ENCODE measurements around the gene RAC3.

Gene RAC3

GRCh38 chr17:82018989-82019689 is 12.3 kb upstream of the RAC3 start:
- H3K27ac ChIP-seq (ENCODE audit: low read depth, low read length), result no peak overlapping the region
- H3K9me3 ChIP-seq (ENCODE audit: control insufficient read depth in 1 of 2, low read length in 2 of 2), result no peaks in the 10 kb centered on the region
- H3K27me3 ChIP-seq (ENCODE audit: control insufficient read depth in 1 of 2, insufficient read depth in 2 of 2, low read length in 2 of 2), result no peaks in the 10 kb centered on the region
- peaks cover 21 to 36% of the 10 kb centered on the region in 2 donors for H3K4me1 ChIP-seq (ENCODE audit: control insufficient read depth in 1 of 2, insufficient read depth in 2 of 2, low read length in 2 of 2)
- H3K4me3 ChIP-seq (ENCODE audit: low read depth in 1 of 2, low read length in 2 of 2), result no peak overlapping the region
- peaks cover 4 to 7% of the 10 kb centered on the region in 2 donors for H3K36me3 ChIP-seq (ENCODE audit: control insufficient read depth in 1 of 2, insufficient read depth in 2 of 2, low read length in 2 of 2)
- no peak overlapping the region for H3K9ac ChIP-seq (ENCODE audit: low read depth in 1 of 2, low read length in 2 of 2)

DNA sequence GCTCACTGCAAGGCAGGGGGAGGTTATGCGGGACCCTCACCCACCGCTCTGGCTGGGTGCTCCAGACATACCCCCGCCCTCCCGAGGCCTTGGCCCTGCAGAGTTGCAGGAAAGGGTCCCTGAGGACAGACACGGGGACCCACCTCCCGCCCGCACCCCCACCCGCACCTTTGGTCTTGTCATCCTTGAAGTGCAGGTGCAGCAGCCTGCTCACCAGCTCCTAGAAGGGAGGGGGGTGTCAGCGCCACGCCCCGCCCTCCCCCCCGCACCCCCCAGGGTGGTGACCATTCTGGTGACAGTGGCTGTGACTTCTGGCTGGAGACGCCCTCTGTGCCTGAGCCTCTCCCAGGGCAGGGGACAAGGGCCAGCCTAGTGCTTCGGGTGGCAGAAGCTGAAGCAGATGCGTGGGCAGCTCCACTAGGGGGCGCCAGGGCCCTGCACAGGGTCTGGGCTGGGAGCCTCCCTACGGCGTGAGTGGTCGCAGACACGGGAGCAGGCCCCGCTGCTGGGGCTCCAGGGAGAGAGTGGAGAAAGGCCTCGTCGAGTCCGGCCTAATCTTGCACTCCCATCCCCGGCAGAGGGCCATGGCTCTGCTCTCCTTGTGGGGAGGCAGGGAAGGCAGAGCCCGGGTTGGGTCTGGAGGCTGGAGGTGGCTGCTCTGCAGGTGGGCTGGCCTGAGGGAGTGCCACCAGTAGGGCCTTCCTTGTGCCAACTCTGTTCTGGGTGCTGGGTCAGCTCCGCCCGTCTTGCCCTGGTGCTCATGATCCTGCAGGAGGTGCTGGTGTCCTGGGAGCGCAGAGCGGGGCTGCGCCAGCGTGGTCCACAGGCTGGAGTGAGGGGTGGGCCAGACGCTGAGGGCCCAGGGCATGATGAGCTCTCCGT is 11.5 kb upstream of the RAC3 start:
- Histone ChIP-seq H3K9ac (ENCODE audit: low read depth in 1 of 2, low read length in 2 of 2) (no peak overlapping the region), H3K27ac (ENCODE audit: low read depth, low read length) (no peak overlapping the region), H3K9me3 (ENCODE audit: control insufficient read depth in 1 of 2, low read length in 2 of 2) (no peaks in the 10 kb centered on the region), H3K4me1 (ENCODE audit: control insufficient read depth in 1 of 2, insufficient read depth in 2 of 2, low read length in 2 of 2) (peaks cover 25 to 43% of the 10 kb centered on the region in 2 donors), H3K36me3 (ENCODE audit: control insufficient read depth in 1 of 2, insufficient read depth in 2 of 2, low read length in 2 of 2) (peaks cover 4 to 7% of the 10 kb centered on the region in 2 donors), H3K4me3 (ENCODE audit: low read depth in 1 of 2, low read length in 2 of 2) (no peak overlapping the region), H3K27me3 (ENCODE audit: control insufficient read depth in 1 of 2, insufficient read depth in 2 of 2, low read length in 2 of 2) (no peaks in the 10 kb centered on the region)

DNA sequence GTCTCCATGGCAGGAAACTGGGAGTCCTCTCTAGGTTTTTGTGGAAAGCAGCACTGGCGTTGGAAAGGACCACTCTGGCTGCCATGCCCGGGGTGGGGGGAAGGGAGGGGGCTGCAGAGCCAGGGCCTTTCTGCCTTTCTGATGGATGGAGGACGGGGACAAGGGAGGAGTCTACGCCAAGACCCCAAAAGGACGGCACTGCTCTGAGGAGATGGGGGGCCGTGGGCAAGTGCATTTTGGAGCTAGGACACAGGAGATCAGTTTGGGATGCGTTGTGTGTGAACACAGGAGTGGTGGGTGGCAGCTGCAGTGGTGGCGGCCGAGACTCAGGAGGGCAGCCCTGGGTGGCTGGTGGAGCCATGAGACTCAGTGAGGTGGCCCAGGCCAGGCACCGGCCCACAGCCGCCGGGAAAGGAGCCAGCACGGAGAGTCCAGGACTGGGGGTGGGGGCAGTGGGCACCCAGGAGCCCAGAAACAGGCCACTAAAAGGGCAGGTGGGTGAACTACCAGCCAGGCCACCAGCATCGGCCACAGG is 10.8 kb upstream of the RAC3 start:
- Histone ChIP-seq H3K4me1 (ENCODE audit: control insufficient read depth in 1 of 2, insufficient read depth in 2 of 2, low read length in 2 of 2) (peaks cover 25 to 44% of the 10 kb centered on the region in 2 donors), H3K27ac (ENCODE audit: low read depth, low read length) (no peak overlapping the region), H3K4me3 (ENCODE audit: low read depth in 1 of 2, low read length in 2 of 2) (peak overlapping the region in 1 of 2 donors; percentile 81), H3K27me3 (ENCODE audit: control insufficient read depth in 1 of 2, insufficient read depth in 2 of 2, low read length in 2 of 2) (no peaks in the 10 kb centered on the region), H3K9me3 (ENCODE audit: control insufficient read depth in 1 of 2, low read length in 2 of 2) (no peaks in the 10 kb centered on the region), H3K9ac (ENCODE audit: low read depth in 1 of 2, low read length in 2 of 2) (peak overlapping the region in 1 of 2 donors; percentile 86), H3K36me3 (ENCODE audit: control insufficient read depth in 1 of 2, insufficient read depth in 2 of 2, low read length in 2 of 2) (peaks cover 4 to 7% of the 10 kb centered on the region in 2 donors)

DNA sequence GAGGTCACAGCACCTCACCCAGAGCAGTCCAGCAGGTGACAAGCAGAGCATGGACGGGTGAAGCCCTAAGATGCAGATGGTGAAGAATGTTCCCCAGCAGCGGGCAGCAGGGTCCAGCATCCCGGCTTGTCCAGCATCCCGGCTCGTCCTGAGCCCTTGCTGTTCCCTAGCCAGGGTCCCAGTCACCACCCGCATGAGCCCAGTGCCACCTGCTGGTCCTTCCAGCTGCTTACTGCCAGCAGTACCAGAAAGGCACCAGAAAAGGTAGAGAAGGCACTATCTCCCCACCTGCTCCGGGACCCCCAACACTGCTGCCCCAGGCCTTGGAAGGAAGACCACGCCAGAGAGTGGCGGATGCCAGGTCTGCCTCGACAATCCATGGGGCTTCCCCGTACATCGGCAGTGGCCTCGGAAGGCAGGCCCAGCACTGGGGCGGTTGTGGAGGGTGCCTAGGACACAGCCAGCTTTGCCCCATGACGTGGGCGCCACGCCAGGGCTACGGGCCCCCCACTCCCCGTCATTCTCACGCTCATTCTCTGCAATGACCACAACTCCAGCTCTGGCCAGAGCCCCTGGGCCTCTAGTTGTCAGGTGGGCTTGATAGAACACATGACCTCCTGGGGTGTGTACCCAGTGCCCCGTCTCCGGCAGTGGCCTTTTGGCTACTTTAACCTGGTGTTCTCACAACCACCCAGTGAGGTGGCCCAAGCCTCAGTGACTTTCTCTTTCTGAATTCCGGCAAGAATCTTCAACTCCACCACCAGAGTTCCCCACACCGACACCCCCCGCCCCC is 10.2 kb upstream of the RAC3 start:
- Histone ChIP-seq H3K4me1 (ENCODE audit: control insufficient read depth in 1 of 2, insufficient read depth in 2 of 2, low read length in 2 of 2) (peaks cover 25 to 44% of the 10 kb centered on the region in 2 donors), H3K4me3 (ENCODE audit: low read depth in 1 of 2, low read length in 2 of 2) (peak overlapping the region; percentile 81 to 85), H3K9me3 (ENCODE audit: control insufficient read depth in 1 of 2, low read length in 2 of 2) (no peaks in the 10 kb centered on the region), H3K9ac (ENCODE audit: low read depth in 1 of 2, low read length in 2 of 2) (peak overlapping the region; percentile 80 to 86), H3K27ac (ENCODE audit: low read depth, low read length) (no peak overlapping the region), H3K27me3 (ENCODE audit: control insufficient read depth in 1 of 2, insufficient read depth in 2 of 2, low read length in 2 of 2) (no peaks in the 10 kb centered on the region), H3K36me3 (ENCODE audit: control insufficient read depth in 1 of 2, insufficient read depth in 2 of 2, low read length in 2 of 2) (peaks cover 4 to 7% of the 10 kb centered on the region in 2 donors)

DNA sequence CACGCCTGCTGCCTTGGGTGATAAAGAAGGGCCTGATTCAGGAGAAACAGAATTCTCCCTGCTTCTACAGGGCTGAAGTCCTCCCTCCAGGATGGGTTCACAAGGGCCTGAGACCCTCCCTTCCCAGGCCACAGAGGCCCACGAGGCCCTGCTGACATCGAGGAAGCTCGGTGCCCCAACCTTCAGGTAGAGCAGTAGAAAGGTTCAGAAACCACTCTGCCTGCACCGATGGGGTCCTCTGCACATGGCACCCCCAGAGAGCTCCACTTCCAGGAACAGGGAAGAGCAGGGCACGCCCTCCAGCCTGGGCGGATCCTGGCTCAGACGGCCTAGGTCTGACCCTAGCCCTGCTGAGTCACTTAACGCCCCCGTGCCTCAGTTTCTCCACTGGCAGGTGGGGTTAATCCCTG is 9.6 kb upstream of the RAC3 start:
- peaks cover 4 to 7% of the 10 kb centered on the region in 2 donors for H3K36me3 ChIP-seq (ENCODE audit: control insufficient read depth in 1 of 2, insufficient read depth in 2 of 2, low read length in 2 of 2)
- peak overlapping the region; percentile 81 to 85 for H3K4me3 ChIP-seq (ENCODE audit: low read depth in 1 of 2, low read length in 2 of 2)
- H3K4me1 ChIP-seq (ENCODE audit: control insufficient read depth in 1 of 2, insufficient read depth in 2 of 2, low read length in 2 of 2), result peaks cover 25 to 44% of the 10 kb centered on the region in 2 donors
- H3K27me3 ChIP-seq (ENCODE audit: control insufficient read depth in 1 of 2, insufficient read depth in 2 of 2, low read length in 2 of 2), result no peaks in the 10 kb centered on the region
- H3K9me3 ChIP-seq (ENCODE audit: control insufficient read depth in 1 of 2, low read length in 2 of 2), result no peaks in the 10 kb centered on the region
- peak overlapping the region; percentile 36 for H3K27ac ChIP-seq (ENCODE audit: low read depth, low read length)
- H3K9ac ChIP-seq (ENCODE audit: low read depth in 1 of 2, low read length in 2 of 2), result peak overlapping the region; percentile 80 to 86

DNA sequence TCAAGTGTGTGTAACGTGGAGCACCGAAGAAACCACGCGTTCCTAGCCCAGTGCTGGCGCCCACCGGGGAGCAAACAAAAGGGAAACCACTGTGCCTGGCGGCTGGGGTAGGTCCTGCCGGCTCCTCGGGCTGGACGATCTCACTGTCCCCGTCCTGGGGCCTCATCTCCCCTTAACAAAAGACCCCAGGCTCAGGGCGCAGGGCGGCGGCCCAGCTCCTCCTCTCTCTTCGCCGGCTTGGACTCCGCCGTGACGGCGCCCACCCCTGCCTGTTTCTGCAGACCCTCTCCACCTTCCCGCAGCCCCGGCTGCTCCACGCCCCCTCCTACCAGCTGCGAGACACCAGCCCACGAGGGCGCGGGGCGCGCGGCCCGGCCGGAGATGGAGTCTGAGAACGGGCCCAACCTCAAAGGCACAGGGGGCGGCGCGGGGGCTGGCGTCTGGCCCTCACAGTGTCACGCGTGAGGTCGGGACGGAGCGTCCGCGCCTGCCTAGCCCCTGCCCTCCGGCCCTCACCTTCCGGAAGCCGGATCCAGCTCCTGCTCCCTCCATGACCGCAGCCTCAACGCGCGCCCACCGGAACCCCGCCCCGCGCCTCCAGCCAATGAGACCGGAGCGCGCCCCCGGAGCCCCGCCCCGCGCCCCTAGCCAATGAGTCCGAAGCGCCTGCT is 9.0 kb upstream of the RAC3 start, which contains the start of gene CENPX:
Gene CENPX (minus strand): TSS at position 569 of the 671 bp plus-strand sequence. CDS start 17 bp downstream, at position 552.
- peaks cover 25 to 44% of the 10 kb centered on the region in 2 donors for H3K4me1 ChIP-seq (ENCODE audit: control insufficient read depth in 1 of 2, insufficient read depth in 2 of 2, low read length in 2 of 2)
- peaks cover 4 to 7% of the 10 kb centered on the region in 2 donors for H3K36me3 ChIP-seq (ENCODE audit: control insufficient read depth in 1 of 2, insufficient read depth in 2 of 2, low read length in 2 of 2)
- no peaks in the 10 kb centered on the region for H3K9me3 ChIP-seq (ENCODE audit: control insufficient read depth in 1 of 2, low read length in 2 of 2)
- H3K27ac ChIP-seq (ENCODE audit: low read depth, low read length), result peak within 1 kb of the TSS; percentile 36
- peak within 1 kb of the TSS; percentile 85 to 88 for H3K4me3 ChIP-seq (ENCODE audit: low read depth in 1 of 2, low read length in 2 of 2)
- H3K9ac ChIP-seq (ENCODE audit: low read depth in 1 of 2, low read length in 2 of 2), result peak within 1 kb of the TSS; percentile 80 to 86
- H3K27me3 ChIP-seq (ENCODE audit: control insufficient read depth in 1 of 2, insufficient read depth in 2 of 2, low read length in 2 of 2), result no peaks in the 10 kb centered on the region

GRCh38 chr17:82022981-82023446 is 8.5 kb upstream of the RAC3 start, which contains the start of gene LRRC45:
TSS of gene LRRC45 (plus strand) at chr17:82023305. CDS start at chr17:82023644, 339 bp downstream.
- peaks cover 4 to 7% of the 10 kb centered on the region in 2 donors for H3K36me3 ChIP-seq (ENCODE audit: control insufficient read depth in 1 of 2, insufficient read depth in 2 of 2, low read length in 2 of 2)
- peak within 1 kb of the TSS; percentile 36 for H3K27ac ChIP-seq (ENCODE audit: low read depth, low read length)
- no peaks in the 10 kb centered on the region for H3K27me3 ChIP-seq (ENCODE audit: control insufficient read depth in 1 of 2, insufficient read depth in 2 of 2, low read length in 2 of 2)
- no peaks in the 10 kb centered on the region for H3K9me3 ChIP-seq (ENCODE audit: control insufficient read depth in 1 of 2, low read length in 2 of 2)
- H3K9ac ChIP-seq (ENCODE audit: low read depth in 1 of 2, low read length in 2 of 2), result peak within 1 kb of the TSS; percentile 80 to 86
- H3K4me1 ChIP-seq (ENCODE audit: control insufficient read depth in 1 of 2, insufficient read depth in 2 of 2, low read length in 2 of 2), result peaks cover 25 to 44% of the 10 kb centered on the region in 2 donors
- peak within 1 kb of the TSS; percentile 85 to 88 for H3K4me3 ChIP-seq (ENCODE audit: low read depth in 1 of 2, low read length in 2 of 2)

DNA sequence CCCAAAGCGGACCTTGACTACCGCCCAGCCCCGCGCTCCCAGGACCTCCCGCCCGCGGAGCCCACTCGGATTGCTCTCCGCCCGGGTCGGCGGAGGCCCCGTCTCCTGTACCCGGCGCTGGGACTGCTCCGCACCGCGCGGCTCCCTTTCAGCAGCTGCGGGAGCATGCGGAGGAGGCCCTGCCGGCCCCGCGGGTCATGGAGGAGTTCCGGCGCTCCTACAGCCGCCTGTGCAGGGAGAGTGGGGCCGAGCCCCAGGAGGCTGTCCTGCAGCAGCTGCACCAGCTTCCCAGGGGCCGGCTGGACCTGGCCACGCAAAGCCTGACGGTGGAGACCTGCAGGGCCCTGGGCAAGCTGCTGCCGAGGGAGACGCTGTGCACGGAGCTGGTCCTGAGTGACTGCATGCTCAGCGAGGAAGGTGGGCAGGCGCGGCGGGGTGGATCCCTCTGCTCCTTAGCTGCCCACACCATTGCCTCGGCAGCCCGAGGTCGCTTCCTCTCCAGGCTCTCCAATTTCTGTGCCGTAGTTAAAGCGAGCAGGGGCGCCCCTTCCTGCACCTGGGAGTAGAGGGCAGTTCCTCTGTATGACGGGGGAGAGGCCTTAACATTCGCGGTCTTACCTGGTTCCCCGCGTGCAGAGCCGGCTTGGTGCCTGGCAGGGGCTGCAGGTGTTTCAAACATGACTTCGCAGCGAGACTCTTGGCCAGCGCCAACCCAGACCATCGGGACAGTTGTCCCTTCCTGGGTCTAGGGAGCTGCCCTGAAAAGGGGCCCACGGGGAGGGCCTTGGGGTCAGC is 7.8 kb upstream of the RAC3 start:
- Histone ChIP-seq H3K4me3 (ENCODE audit: low read depth in 1 of 2, low read length in 2 of 2) (peak overlapping the region; percentile 81 to 88), H3K36me3 (ENCODE audit: control insufficient read depth in 1 of 2, insufficient read depth in 2 of 2, low read length in 2 of 2) (peaks cover 2% of the 10 kb centered on the region in 2 donors), H3K27ac (ENCODE audit: low read depth, low read length) (no peak overlapping the region), H3K4me1 (ENCODE audit: control insufficient read depth in 1 of 2, insufficient read depth in 2 of 2, low read length in 2 of 2) (peaks cover 25 to 44% of the 10 kb centered on the region in 2 donors), H3K27me3 (ENCODE audit: control insufficient read depth in 1 of 2, insufficient read depth in 2 of 2, low read length in 2 of 2) (no peaks in the 10 kb centered on the region), H3K9me3 (ENCODE audit: control insufficient read depth in 1 of 2, low read length in 2 of 2) (no peaks in the 10 kb centered on the region), H3K9ac (ENCODE audit: low read depth in 1 of 2, low read length in 2 of 2) (peak overlapping the region; percentile 60 to 63)
